Activated CD8-positive, alpha-beta memory T cell treated with anti-CD3 and anti-CD28 coated beads, Interleukin-2, amount 10 ng/mL, durations not matched to agents 7 days and 5 days (primary cell): ENCODE data around the gene CPLANE1. TPM values are rescaled to one million over a fixed set of nuclear protein-coding genes. Genes with fewer than 3 reads are reported as not detected.
"Not testable (repeated sequence)": the region's sequence is repeated elsewhere in the genome, so short reads cannot be mapped to it uniquely, and the experiment has no call there.

Experiments
- ATAC-seq: fragments of 150-1000 bp; cut with Tn5 transposase; one replicate; pipeline ENCODE4 v1.10.0; 2021; ENCODE audit warnings: moderate library complexity
- CTCF ChIA-PET: fragments of 350-600 bp; sonication (Branson Sonifier 250); formaldehyde crosslinking; loops from one replicate; lab custom pipeline; 2021; ENCODE audit warnings: antibody characterized with exemption; lab: Charles Lee
- DNase-seq: peaks from one replicate; pipeline ENCODE4 v3.0.0-alpha.2; 2020
- H3K27ac Mint-ChIP-seq: one replicate; pipeline ENCODE4 v1.8.0; 2021; ENCODE audit warnings: mild to moderate bottlenecking, mixed read lengths
- H3K27me3 Mint-ChIP-seq: one replicate; pipeline ENCODE4 v1.8.0; 2021; ENCODE audit warnings: mixed read lengths
- H3K36me3 Mint-ChIP-seq: one replicate; pipeline ENCODE4 v1.8.0; 2021; ENCODE audit warnings: mild to moderate bottlenecking, mixed read lengths
- H3K4me1 Mint-ChIP-seq: one replicate; pipeline ENCODE4 v1.8.0; 2021; ENCODE audit warnings: mixed read lengths
- H3K4me3 Mint-ChIP-seq: one replicate; pipeline ENCODE4 v1.8.0; 2021; ENCODE audit warnings: mild to moderate bottlenecking, moderate library complexity, mixed read lengths
- H3K9me3 Mint-ChIP-seq: one replicate; pipeline ENCODE4 v1.8.0; 2022; ENCODE audit warnings: low read depth, mixed read lengths
- total RNA-seq, 2 experiments: library from RNA; stranded (reverse); gene quantifications; one replicate each; pipeline ENCODE4 v1.2.3, GENCODE V29; 2021

Gene CPLANE1
- total RNA-seq: 1 to 10 TPM; 8.0 to 9.3 TPM

- no peaks in the 10 kb centered on the region for H3K27me3 Mint-ChIP-seq
- peak; percentile 88 for ATAC-seq
- peak within 1 kb of the TSS; percentile 76 for H3K4me3 Mint-ChIP-seq
- peaks cover under 1% of the 10 kb centered on the region for H3K36me3 Mint-ChIP-seq
- H3K9me3 Mint-ChIP-seq: no peaks in the 10 kb centered on the region
- H3K27ac Mint-ChIP-seq: peak within 1 kb of the TSS; percentile 77
- CTCF ChIA-PET: interaction anchor here (1.0 to 1.8 kb wide), 4 partner anchors 14 to 205 kb away, joined by 3 to 6 read pairs (median 3); no protein-coding TSS in a partner anchor
- peak; percentile 60 for DNase-seq
- H3K4me1 Mint-ChIP-seq: peaks cover 7% of the 10 kb centered on the region
Measured at GRCh38 chr5:37248970-37249814, at the start of gene CPLANE1. Gene CPLANE1 (minus strand): TSS chr5:37249376. CDS start chr5:37247698, 1,678 bp downstream.

- not testable (repeated sequence) for H3K27ac Mint-ChIP-seq, H3K4me1 Mint-ChIP-seq
- peaks cover 47% of the 10 kb centered on the region for H3K36me3 Mint-ChIP-seq
Measured at GRCh38 chr5:37296313-37296712, 47.1 kb upstream of the CPLANE1 start.

GRCh38 chr5:37283214-37283820 is 34.1 kb upstream of the CPLANE1 start:
- H3K4me1 Mint-ChIP-seq: no peaks in the 10 kb centered on the region
- CTCF ChIA-PET: no interaction called here
- DNase-seq (no peak), ATAC-seq (no peak)
- H3K36me3 Mint-ChIP-seq: peaks cover 23% of the 10 kb centered on the region
- no peak overlapping the region for H3K4me3 Mint-ChIP-seq
- H3K27ac Mint-ChIP-seq: no peak overlapping the region
- H3K27me3 Mint-ChIP-seq: no peaks in the 10 kb centered on the region
- peaks cover 20% of the 10 kb centered on the region for H3K9me3 Mint-ChIP-seq

More at GRCh38 chr5:37296313-37296712, 47.1 kb upstream of the CPLANE1 start:
- ATAC-seq, H3K27me3 Mint-ChIP-seq, CTCF ChIA-PET, DNase-seq, H3K4me3 Mint-ChIP-seq, H3K9me3 Mint-ChIP-seq: not testable (repeated sequence)

GRCh38 chr5:37275511-37275910 is 26.3 kb upstream of the CPLANE1 start:
- Mint-ChIP-seq H3K27me3 (no peaks in the 10 kb centered on the region), H3K4me3 (no peak overlapping the region), H3K36me3 (peaks cover 4% of the 10 kb centered on the region), H3K27ac (no peak overlapping the region), H3K9me3 (peaks cover 7% of the 10 kb centered on the region), H3K4me1 (no peaks in the 10 kb centered on the region)
- ATAC-seq (no peak), DNase-seq (no peak)
- CTCF ChIA-PET: no interaction called here

DNA sequence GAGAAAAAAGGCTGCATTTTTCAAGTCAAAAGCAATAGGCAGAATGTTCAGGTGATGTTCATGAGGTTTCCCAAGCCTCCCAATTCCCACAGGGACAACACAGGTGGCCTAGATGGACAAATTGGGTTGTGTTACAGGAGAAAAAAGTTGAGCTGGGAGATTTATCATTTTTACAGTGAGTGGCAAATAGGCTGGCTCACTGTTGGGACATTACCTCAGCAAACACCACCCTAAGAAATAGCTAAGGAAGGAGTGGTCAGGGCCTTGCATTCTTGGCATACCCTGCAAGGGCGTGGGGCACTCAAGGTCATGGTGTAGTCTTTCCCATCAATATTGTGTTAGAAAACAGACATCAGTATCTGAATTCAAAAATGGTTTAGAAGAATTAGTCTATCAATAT is 23.3 kb upstream of the CPLANE1 start:
- CTCF ChIA-PET: no interaction called here
- Mint-ChIP-seq H3K27me3 (no peaks in the 10 kb centered on the region), H3K27ac (no peak overlapping the region), H3K9me3 (peaks cover 4% of the 10 kb centered on the region), H3K4me1 (no peaks in the 10 kb centered on the region), H3K4me3 (no peak overlapping the region), H3K36me3 (peaks cover 4% of the 10 kb centered on the region)
- DNase-seq: no peak
- ATAC-seq: no peak

- CTCF ChIA-PET, ATAC-seq: not testable (repeated sequence)
Measured at GRCh38 chr5:37268100-37268499, 18.9 kb upstream of the CPLANE1 start.

DNA sequence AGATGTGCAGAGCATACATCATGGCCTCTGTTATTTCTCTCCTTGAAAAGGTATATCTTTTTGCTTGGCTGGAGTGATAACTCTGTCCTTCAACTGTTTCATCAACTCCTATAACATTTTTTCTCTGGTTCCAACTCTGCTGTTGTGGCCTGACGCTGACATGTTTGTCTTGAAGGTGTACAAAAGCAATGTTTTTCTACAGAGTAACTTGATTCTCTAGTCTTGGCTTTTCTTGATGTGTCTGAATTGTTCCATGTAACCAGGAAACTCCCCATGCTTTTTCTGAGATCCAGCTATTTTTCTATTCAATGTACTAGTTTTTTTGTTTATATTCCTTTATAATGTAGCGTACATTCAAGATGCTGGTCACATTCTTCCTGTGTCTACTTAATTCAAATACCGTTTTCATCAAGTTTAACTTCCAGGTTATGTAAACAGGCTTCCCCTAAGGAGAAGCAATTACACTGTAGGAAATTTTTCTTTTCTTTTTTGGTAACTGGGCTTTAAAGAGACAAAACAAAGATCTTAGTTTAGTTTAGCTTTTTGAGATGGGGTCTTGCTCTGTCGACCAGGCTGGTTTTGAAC is 6.7 kb upstream of the CPLANE1 start:
- peaks cover 6% of the 10 kb centered on the region for H3K36me3 Mint-ChIP-seq
- H3K27ac Mint-ChIP-seq: no peak overlapping the region
- no peak for DNase-seq
- H3K4me3 Mint-ChIP-seq: no peak overlapping the region
- H3K27me3 Mint-ChIP-seq: no peaks in the 10 kb centered on the region
- CTCF ChIA-PET: no interaction called here
- no peaks in the 10 kb centered on the region for H3K9me3 Mint-ChIP-seq
- H3K4me1 Mint-ChIP-seq: no peaks in the 10 kb centered on the region
- ATAC-seq: no peak

More at GRCh38 chr5:37268100-37268499, 18.9 kb upstream of the CPLANE1 start:
- not testable (repeated sequence) for H3K4me3 Mint-ChIP-seq, H3K27me3 Mint-ChIP-seq, DNase-seq, H3K9me3 Mint-ChIP-seq, H3K27ac Mint-ChIP-seq, H3K4me1 Mint-ChIP-seq, H3K36me3 Mint-ChIP-seq

DNA sequence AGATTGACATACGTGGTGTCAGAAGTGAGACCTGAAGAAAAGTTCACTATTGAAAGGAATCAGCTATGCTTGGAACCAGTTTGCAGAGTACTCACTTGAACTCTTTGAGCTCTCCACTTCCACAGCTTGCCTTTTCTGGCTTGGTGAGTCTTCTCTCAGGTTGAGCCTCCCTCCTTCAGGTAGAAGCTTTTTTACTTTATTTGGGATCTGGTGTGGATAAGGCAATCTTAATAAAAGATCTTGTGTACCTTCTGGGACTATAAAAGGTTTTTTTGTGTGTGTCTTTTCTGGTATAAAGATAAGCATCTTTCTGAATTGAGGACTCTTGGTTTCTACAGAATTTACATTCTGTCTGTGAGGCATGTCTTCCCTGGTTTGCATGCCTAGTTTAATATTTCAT is 5.4 kb upstream of the CPLANE1 start:
- Mint-ChIP-seq H3K4me1 (peaks cover 2% of the 10 kb centered on the region), H3K9me3 (no peaks in the 10 kb centered on the region), H3K27ac (no peak overlapping the region), H3K36me3 (peaks cover 6% of the 10 kb centered on the region), H3K4me3 (no peak overlapping the region), H3K27me3 (no peaks in the 10 kb centered on the region)
- CTCF ChIA-PET: interaction anchor here (1.3 kb wide), 1 partner anchor 9 kb away, joined by 3 read pairs; no protein-coding TSS in a partner anchor
- ATAC-seq (no peak), DNase-seq (no peak)

GRCh38 chr5:37251665-37252064 is 2.5 kb upstream of the CPLANE1 start:
- peaks cover 6% of the 10 kb centered on the region for H3K36me3 Mint-ChIP-seq
- no peak overlapping the region for H3K27ac Mint-ChIP-seq
- no peaks in the 10 kb centered on the region for H3K27me3 Mint-ChIP-seq
- no peak for DNase-seq
- no peaks in the 10 kb centered on the region for H3K9me3 Mint-ChIP-seq
- no peak for ATAC-seq
- CTCF ChIA-PET: no interaction called here
- peaks cover 7% of the 10 kb centered on the region for H3K4me1 Mint-ChIP-seq
- no peak overlapping the region for H3K4me3 Mint-ChIP-seq

- H3K9me3 Mint-ChIP-seq: no peaks in the 10 kb centered on the region
- DNase-seq: no peak
- H3K36me3 Mint-ChIP-seq: peaks cover 4% of the 10 kb centered on the region
- no peaks in the 10 kb centered on the region for H3K27me3 Mint-ChIP-seq
- ATAC-seq: no peak
- H3K4me3 Mint-ChIP-seq: peak overlapping the region; percentile 76
- CTCF ChIA-PET: interaction anchor here (0.6 to 1.8 kb wide), 3 partner anchors 15 to 222 kb away, joined by 3 to 6 read pairs (median 4); no protein-coding TSS in a partner anchor
- H3K4me1 Mint-ChIP-seq: peaks cover 7% of the 10 kb centered on the region
- H3K27ac Mint-ChIP-seq: peak overlapping the region; percentile 77
Measured at GRCh38 chr5:37249815-37250164, 614 bp upstream of the CPLANE1 start.

- H3K27ac Mint-ChIP-seq: peak overlapping the region; percentile 64
- peaks cover 7% of the 10 kb centered on the region for H3K4me1 Mint-ChIP-seq
- no peaks in the 10 kb centered on the region for H3K36me3 Mint-ChIP-seq
- peak overlapping the region; percentile 74 for H3K4me3 Mint-ChIP-seq
- no peak for DNase-seq
- H3K9me3 Mint-ChIP-seq: no peaks in the 10 kb centered on the region
- CTCF ChIA-PET: interaction anchor here (0.9 to 1.8 kb wide), 4 partner anchors 13 to 204 kb away, joined by 3 to 6 read pairs (median 3); no protein-coding TSS in a partner anchor
- no peak for ATAC-seq
- H3K27me3 Mint-ChIP-seq: no peaks in the 10 kb centered on the region
Measured at GRCh38 chr5:37248421-37248969, 681 bp downstream of the CPLANE1 start.

DNA sequence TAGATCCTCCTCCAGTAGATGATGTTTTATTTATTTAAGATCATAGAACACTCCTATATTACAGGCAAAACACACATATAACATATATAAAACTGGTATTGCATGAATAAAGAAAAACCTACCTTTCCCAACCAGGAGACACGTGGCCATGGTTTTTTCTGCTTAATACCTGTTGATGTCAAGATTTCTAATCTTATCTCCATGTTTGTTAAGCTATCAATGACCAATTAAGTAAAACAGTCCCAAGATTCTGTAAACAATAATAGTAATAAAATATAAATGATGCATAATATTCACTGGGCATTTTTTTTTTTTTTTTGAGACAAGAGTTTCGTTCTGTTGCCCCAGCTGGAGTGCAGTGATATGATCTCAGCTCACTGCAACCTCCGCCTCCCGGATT is 1.7 kb downstream of the CPLANE1 start:
- Mint-ChIP-seq H3K9me3 (no peaks in the 10 kb centered on the region), H3K27ac (no peak overlapping the region), H3K4me3 (no peak overlapping the region), H3K27me3 (no peaks in the 10 kb centered on the region), H3K4me1 (peaks cover 7% of the 10 kb centered on the region), H3K36me3 (no peaks in the 10 kb centered on the region)
- ATAC-seq (no peak), DNase-seq (no peak)
- CTCF ChIA-PET: interaction anchor here (0.9 to 1.3 kb wide), 2 partner anchors 9 to 50 kb away, joined by 3 read pairs; no protein-coding TSS in a partner anchor

DNA sequence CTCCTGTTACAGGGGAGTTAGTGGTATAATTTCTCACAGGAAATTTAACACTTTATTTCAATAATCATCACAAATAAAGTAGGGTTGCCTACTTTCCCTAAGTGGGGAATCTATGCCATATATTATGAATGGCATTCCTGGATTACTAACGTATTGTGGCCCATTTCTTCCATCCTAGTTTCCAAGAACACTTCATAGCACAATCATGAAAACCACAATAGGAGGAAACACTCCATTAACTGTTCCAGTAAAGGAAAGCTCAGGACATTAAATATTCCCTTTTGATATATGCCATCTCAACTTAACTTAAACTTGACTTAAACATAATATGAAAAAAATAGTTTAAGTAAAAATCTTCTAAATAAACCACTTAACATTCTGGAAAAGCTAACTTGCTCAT is 2.1 kb downstream of the CPLANE1 start:
- Mint-ChIP-seq H3K27ac (no peak overlapping the region), H3K9me3 (no peaks in the 10 kb centered on the region), H3K4me3 (no peak overlapping the region), H3K27me3 (no peaks in the 10 kb centered on the region), H3K4me1 (peaks cover 7% of the 10 kb centered on the region), H3K36me3 (no peaks in the 10 kb centered on the region)
- no peak for ATAC-seq
- no peak for DNase-seq
- CTCF ChIA-PET: interaction anchor here (0.6 to 0.9 kb wide), 2 partner anchors 8 to 206 kb away, joined by 3 to 4 read pairs; no protein-coding TSS in a partner anchor
